Brain microvascular endothelial cell (primary cell): ENCODE measurements around the gene TANC1.

Source experiments
- DNase-seq: peaks from one replicate; pipeline ENCODE4 v3.0.0-alpha.2; 2020
- H3K27ac ChIP-seq: fragments of 250-450 bp; sonication (Bioruptor Pico); 2 replicates; pipeline ENCODE4 v1.5.1; 2020; ENCODE audit warnings: mild to moderate bottlenecking, moderate library complexity
- H3K27me3 ChIP-seq: fragments of 250-450 bp; sonication (Bioruptor Pico); replicated peaks from 2 replicates; pipeline ENCODE4 v1.5.1; 2020; ENCODE audit warnings: mild to moderate bottlenecking
- H3K36me3 ChIP-seq: fragments of 250-450 bp; sonication (Bioruptor Pico); replicated peaks from 2 replicates; pipeline ENCODE4 v1.5.1; 2020; ENCODE audit warnings: mild to moderate bottlenecking
- H3K4me3 ChIP-seq: 2 replicates; pipeline ENCODE4 v1.5.1; 2011; ENCODE audit warnings: low read depth, mild to moderate bottlenecking, control low read depth, low read length, moderate library complexity
- CTCF ChIP-seq: IDR thresholded peaks from 2 replicates; pipeline ENCODE4 v1.5.1; 2011; ENCODE audit warnings: low read depth, mild to moderate bottlenecking, moderate library complexity, low read length, control low read depth, inconsistent platforms; ENCODE audit errors: missing control alignments
- in situ Hi-C: cut with HindIII; loops from 2 replicates; pipeline ENCODE4 v1.10.0; 2017; ENCODE audit warnings: low sequenced_read_pairs, low pct_ligation_motif_present

Gene TANC1

GRCh38 chr2:159183346-159183745 is 214.9 kb downstream of the TANC1 start:
- H3K4me3 ChIP-seq: no peak overlapping the region
- H3K36me3 ChIP-seq: peaks cover 55% of the 10 kb centered on the region
- no peaks in the 10 kb centered on the region for H3K27me3 ChIP-seq
- no peak for DNase-seq
- H3K27ac ChIP-seq: no peak overlapping the region
- in situ Hi-C loops: no loop called here
- TF ChIP-seq CTCF: no peak

- peak; percentile 29 for DNase-seq
- H3K4me3 ChIP-seq: no peak overlapping the region
- in situ Hi-C loops: no loop called here
- H3K27ac ChIP-seq: no peak overlapping the region
- TF ChIP-seq CTCF: peak; percentile 76
- H3K36me3 ChIP-seq: peaks cover 50% of the 10 kb centered on the region
- no peaks in the 10 kb centered on the region for H3K27me3 ChIP-seq
Observed at GRCh38 chr2:159185401-159186130, 217.1 kb downstream of the TANC1 start.

GRCh38 chr2:159186462-159186861 is 218.0 kb downstream of the TANC1 start:
- in situ Hi-C loops: no loop called here
- no peak overlapping the region for H3K4me3 ChIP-seq
- no peak overlapping the region for H3K27ac ChIP-seq
- TF ChIP-seq CTCF: no peak
- H3K36me3 ChIP-seq: peaks cover 47% of the 10 kb centered on the region
- DNase-seq: no peak
- H3K27me3 ChIP-seq: no peaks in the 10 kb centered on the region

- H3K36me3 ChIP-seq: peaks cover 42% of the 10 kb centered on the region
Observed at GRCh38 chr2:159187106-159187505, 218.7 kb downstream of the TANC1 start.

GRCh38 chr2:159188449-159188848 is 220.0 kb downstream of the TANC1 start:
- H3K4me3 ChIP-seq: no peak overlapping the region

More at GRCh38 chr2:159187106-159187505, 218.7 kb downstream of the TANC1 start:
- no peak for DNase-seq
- no peaks in the 10 kb centered on the region for H3K27me3 ChIP-seq
- no peak overlapping the region for H3K27ac ChIP-seq
- in situ Hi-C loops: no loop called here
- no peak overlapping the region for H3K4me3 ChIP-seq
- no peak for TF ChIP-seq CTCF

More at GRCh38 chr2:159188449-159188848, 220.0 kb downstream of the TANC1 start:
- DNase-seq: no peak
- in situ Hi-C loops: no loop called here
- H3K27ac ChIP-seq: no peak overlapping the region
- H3K36me3 ChIP-seq: peaks cover 40% of the 10 kb centered on the region
- no peak for TF ChIP-seq CTCF
- no peaks in the 10 kb centered on the region for H3K27me3 ChIP-seq
